Fibroblast of skin of abdomen (primary cell): Measurements from ENCODE around the gene PLA2G12A.
"Not testable (repeated sequence)": the region's sequence is repeated elsewhere in the genome, so short reads cannot be mapped to it uniquely, and the experiment has no call there.

Experiments
- DNase-seq: peaks from one replicate; pipeline ENCODE4 v3.0.0-alpha.2; 2013

The PLA2G12A gene

GRCh38 chr4:109728385-109728784 is 1.5 kb downstream of the PLA2G12A start:
- DNase-seq, result no peak

GRCh38 chr4:109723110-109723509 is 6.8 kb downstream of the PLA2G12A start:
- no peak for DNase-seq

- no peak for DNase-seq
Observed at GRCh38 chr4:109722357-109722756, 7.5 kb downstream of the PLA2G12A start.

- no peak for DNase-seq
Observed at GRCh38 chr4:109721033-109721432, 8.8 kb downstream of the PLA2G12A start.

GRCh38 chr4:109719604-109720003 is 10.3 kb downstream of the PLA2G12A start:
- DNase-seq, result no peak

GRCh38 chr4:109718759-109719158 is 11.1 kb downstream of the PLA2G12A start:
- DNase-seq, result no peak

- no peak for DNase-seq
Observed at GRCh38 chr4:109713500-109713899, 16.4 kb downstream of the PLA2G12A start.

- DNase-seq, result no peak
Observed at GRCh38 chr4:109708990-109709389, 20.9 kb downstream of the PLA2G12A start.

- no peak for DNase-seq
Observed at GRCh38 chr4:109708435-109708834, 21.4 kb downstream of the PLA2G12A start.

- peak; percentile 16 for DNase-seq
Observed at GRCh38 chr4:109703664-109704361, 26.1 kb downstream of the PLA2G12A start.

GRCh38 chr4:109702950-109703663 is 26.8 kb downstream of the PLA2G12A start, which contains the start of gene CASP6:
TSS of gene CASP6 (minus strand) at chr4:109703445. CDS start at chr4:109703395, 50 bp downstream.
- peak; percentile 70 for DNase-seq

- peak; percentile 4 for DNase-seq
Observed at GRCh38 chr4:109701566-109702410, 28.1 kb downstream of the PLA2G12A start.

- peak; percentile 28 for DNase-seq
Observed at GRCh38 chr4:109699553-109700225, 30.2 kb downstream of the PLA2G12A start.

GRCh38 chr4:109698656-109699055 is 31.2 kb downstream of the PLA2G12A start:
- no peak for DNase-seq

GRCh38 chr4:109691411-109691920 is 38.4 kb downstream of the PLA2G12A start:
- no peak for DNase-seq

- no peak for DNase-seq
Observed at GRCh38 chr4:109690690-109691410, 39.0 kb downstream of the PLA2G12A start.

- no peak for DNase-seq
Observed at GRCh38 chr4:109684727-109685126, 45.1 kb downstream of the PLA2G12A start.

GRCh38 chr4:109683621-109684253 is 46.1 kb downstream of the PLA2G12A start:
- no peak for DNase-seq

GRCh38 chr4:109682875-109683274 is 47.0 kb downstream of the PLA2G12A start:
- no peak for DNase-seq

GRCh38 chr4:109678925-109679324 is 50.9 kb downstream of the PLA2G12A start:
- not testable (repeated sequence) for DNase-seq

- DNase-seq, result not testable (repeated sequence)
Observed at GRCh38 chr4:109678472-109678871, 51.4 kb downstream of the PLA2G12A start.
